SK-N-MC (cell line): Measurements from ENCODE around the gene GPR32.
"Not testable (repeated sequence)": the region's sequence is repeated elsewhere in the genome, so short reads cannot be mapped to it uniquely, and the experiment has no call there.

ENCODE experiments used
- DNase-seq: peaks from one replicate; pipeline ENCODE4 v3.0.0-alpha.2; 2011; ENCODE audit warnings: low read depth, low spot score
- H3K27ac ChIP-seq: fragments of 200-600 bp; sonication (generic); 2 replicates; pipeline ENCODE4 v1.5.1; 2016; ENCODE audit warnings: mixed run types
- H3K36me3 ChIP-seq: fragments of 200-600 bp; sonication (generic); 2 replicates; pipeline ENCODE4 v1.6.1; 2017; ENCODE audit warnings: antibody characterized with exemption, low read length, mixed read lengths; ENCODE audit not compliant: insufficient read depth
- H3K4me3 ChIP-seq: fragments of 200-600 bp; sonication (generic); 2 replicates; pipeline ENCODE4 v1.5.1; 2016
- H3K9ac ChIP-seq: fragments of 200-600 bp; sonication (generic); 2 replicates; pipeline ENCODE4 v1.8.0; 2017; ENCODE audit warnings: mixed run types, mixed read lengths; ENCODE audit not compliant: insufficient read length
- H3K9me3 ChIP-seq: fragments of 200-600 bp; sonication (generic); 2 replicates; pipeline ENCODE4 v1.6.1; 2017; ENCODE audit warnings: low read depth, mild to moderate bottlenecking, antibody characterized with exemption, low read length, moderate library complexity, mixed read lengths
- EZH2 ChIP-seq: fragments of 200-600 bp; sonication (generic); IDR thresholded peaks from one replicate; pipeline ENCODE4 v1.6.1; 2017; ENCODE audit warnings: antibody characterized with exemption
- FOXP2 ChIP-seq: optimal IDR thresholded peaks from 2 replicates; pipeline ENCODE3; 2011; ENCODE audit warnings: mild to moderate bottlenecking, moderate library complexity; ENCODE audit not compliant: insufficient read depth; ENCODE audit errors: extremely low read length, control extremely low read depth
- POLR2AphosphoS5 ChIP-seq: IDR thresholded peaks from 2 replicates; pipeline ENCODE4 v1.6.1; 2012; ENCODE audit warnings: mild to moderate bottlenecking, low read depth, low read length, borderline replicate concordance

Gene GPR32

DNA sequence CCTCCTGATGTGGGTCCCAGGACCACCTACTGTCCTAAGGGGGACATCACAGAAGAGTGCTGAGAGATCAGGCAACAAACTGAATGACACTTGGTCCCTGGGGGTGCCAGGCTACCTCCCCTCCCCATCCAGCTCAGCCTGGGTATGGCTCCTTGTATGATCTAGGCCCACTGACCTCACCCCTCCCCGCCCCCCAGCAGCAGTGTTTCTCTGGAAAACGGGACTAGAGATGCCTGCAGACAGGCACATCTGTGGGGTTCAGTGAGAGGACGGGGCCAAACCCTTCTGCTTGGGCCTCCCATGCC, 29.2 kb downstream of the GPR32 start:
- peaks cover 65% of the 10 kb centered on the region for H3K36me3 ChIP-seq
- DNase-seq, result no peak

GRCh38 chr19:50801107-50801506, 30.8 kb downstream of the GPR32 start:
- DNase-seq, result no peak
- Histone ChIP-seq H3K36me3 (peaks cover 65% of the 10 kb centered on the region), H3K4me3 (peak overlapping the region; percentile 47; the same call in 1 of the 2 replicates), H3K9me3 (no peaks in the 10 kb centered on the region), H3K9ac (peak overlapping the region; percentile 32), H3K27ac (peak overlapping the region; percentile 53)
- TF ChIP-seq POLR2AphosphoS5, result no peak; the same call in 1 of the 2 replicates
- TF ChIP-seq FOXP2, result no peak
- no peak for TF ChIP-seq EZH2

More for the DNA sequence above, 29.2 kb downstream of the GPR32 start:
- Histone ChIP-seq H3K9ac (no peak overlapping the region), H3K27ac (0 out of 2 replicates have a peak overlapping the region, but pooled peaks have one; percentile 35), H3K4me3 (no peak overlapping the region), H3K9me3 (no peaks in the 10 kb centered on the region)
- TF ChIP-seq POLR2AphosphoS5 (no peak), FOXP2 (no peak), EZH2 (no peak)

DNA sequence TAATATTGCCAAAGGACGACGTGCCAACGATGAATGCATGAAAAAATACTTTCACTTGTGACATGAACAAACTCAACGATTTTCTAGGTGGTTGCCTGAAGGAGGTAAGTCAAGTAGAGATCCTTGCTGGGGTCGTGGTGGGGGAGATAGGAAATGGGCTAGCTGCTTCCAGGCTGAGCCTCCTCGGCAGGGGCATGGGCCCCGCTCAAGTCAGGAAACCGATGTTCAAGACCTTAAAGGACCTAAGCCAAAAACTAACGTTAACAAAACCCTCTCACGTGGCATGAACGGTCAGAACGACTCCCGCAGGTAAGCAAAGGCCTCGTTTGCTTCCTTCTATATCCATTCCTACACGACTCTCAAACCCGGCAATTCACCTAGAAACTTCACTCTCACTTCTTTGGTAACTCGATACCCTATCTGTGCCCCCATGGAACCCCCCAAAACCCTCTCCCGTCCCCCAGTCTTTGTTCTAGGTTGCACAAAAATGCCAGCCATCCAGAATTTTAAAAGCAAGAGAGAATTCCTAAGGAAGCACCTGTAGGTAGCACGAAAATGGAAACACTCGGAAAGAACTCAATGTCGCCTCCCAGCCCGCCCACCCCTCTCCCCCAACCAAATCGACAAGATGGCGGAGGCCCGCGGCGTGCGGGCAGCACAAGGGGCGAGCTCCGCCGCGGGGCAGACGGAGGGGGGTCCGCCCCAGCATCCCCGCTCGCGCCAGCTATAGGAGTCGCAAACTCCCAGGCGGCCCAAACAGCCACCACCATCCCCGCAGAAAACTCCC, 33.6 kb downstream of the GPR32 start:
- no peak for DNase-seq
- Histone ChIP-seq H3K27ac (peak overlapping the region; percentile 100), H3K9me3 (no peaks in the 10 kb centered on the region), H3K9ac (peak overlapping the region; percentile 100), H3K4me3 (peak overlapping the region; percentile 94), H3K36me3 (peaks cover 48% of the 10 kb centered on the region)
- TF ChIP-seq FOXP2 (no peak), POLR2AphosphoS5 (no peak; the same call in 1 of the 2 replicates), EZH2 (no peak)

DNA sequence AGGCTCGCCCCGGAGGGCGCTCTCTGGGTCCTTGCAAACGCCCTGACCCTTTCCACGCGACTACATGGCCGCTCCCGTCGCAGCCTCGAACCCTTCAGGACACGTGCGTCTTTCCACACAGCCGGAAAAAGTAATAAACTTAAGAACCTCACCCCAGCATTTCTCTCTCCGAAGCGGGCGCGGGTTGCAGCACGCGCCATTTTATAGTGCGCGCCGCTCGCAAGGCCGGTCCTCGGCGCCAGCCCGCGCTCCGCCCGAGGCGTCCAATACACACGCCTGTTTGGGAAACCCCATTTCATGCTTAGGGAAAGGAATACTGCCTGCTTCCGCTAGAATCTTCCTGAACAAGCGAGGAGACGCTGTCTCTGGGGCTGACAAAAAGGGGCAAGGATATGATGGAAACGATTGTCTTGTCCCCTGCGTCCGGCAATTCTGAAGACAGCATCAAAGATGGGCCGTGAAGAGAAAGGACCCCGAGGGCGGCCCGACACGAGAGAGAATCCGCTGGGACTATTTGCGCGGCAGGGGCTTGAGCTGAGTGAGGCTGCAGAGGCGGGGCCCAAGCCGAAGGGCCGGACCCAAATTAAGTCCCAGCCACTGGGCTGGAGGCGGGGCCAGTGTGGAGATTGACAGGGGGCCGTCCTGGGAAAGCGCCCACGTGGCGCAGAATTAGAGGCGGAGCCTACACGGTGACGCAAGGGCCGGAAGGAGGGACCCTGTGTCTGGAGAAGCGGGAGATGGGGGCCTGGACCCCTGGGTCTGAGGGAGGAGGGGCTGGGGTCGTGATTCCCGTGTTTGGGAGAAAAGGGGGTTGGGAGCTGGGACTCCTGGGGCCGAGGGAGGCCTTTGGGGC, 34.4 kb downstream of the GPR32 start:
- H3K4me3 ChIP-seq, result peak overlapping the region; percentile 94
- peaks cover 40% of the 10 kb centered on the region for H3K36me3 ChIP-seq
- peak; percentile 95 for DNase-seq
- no peaks in the 10 kb centered on the region for H3K9me3 ChIP-seq
- peak overlapping the region; percentile 100 for H3K9ac ChIP-seq
- peak; percentile 99 for TF ChIP-seq POLR2AphosphoS5
- no peak for TF ChIP-seq EZH2
- peak; percentile 16 for TF ChIP-seq FOXP2
- H3K27ac ChIP-seq, result peak overlapping the region; percentile 100

GRCh38 chr19:50808856-50809255, 38.6 kb downstream of the GPR32 start:
- H3K9ac ChIP-seq, result no peak overlapping the region
- peaks cover under 1% of the 10 kb centered on the region; the same call in 1 of the 2 replicates for H3K36me3 ChIP-seq
- TF ChIP-seq POLR2AphosphoS5, result no peak
- TF ChIP-seq FOXP2, result no peak
- no peak for TF ChIP-seq EZH2
- H3K9me3 ChIP-seq, result no peaks in the 10 kb centered on the region
- no peak overlapping the region for H3K27ac ChIP-seq
- no peak for DNase-seq
- H3K4me3 ChIP-seq, result no peak overlapping the region

GRCh38 chr19:50811622-50812238, 41.5 kb downstream of the GPR32 start:
- H3K9ac ChIP-seq, H3K27ac ChIP-seq, DNase-seq, H3K9me3 ChIP-seq, H3K4me3 ChIP-seq, H3K36me3 ChIP-seq: not testable (repeated sequence)

- H3K36me3 ChIP-seq, result no peaks in the 10 kb centered on the region
- H3K27ac ChIP-seq, result no peak overlapping the region
- H3K9me3 ChIP-seq, result no peaks in the 10 kb centered on the region
- TF ChIP-seq POLR2AphosphoS5 (no peak), EZH2 (no peak), FOXP2 (no peak)
- H3K4me3 ChIP-seq, result no peak overlapping the region
- H3K9ac ChIP-seq, result no peak overlapping the region
- no peak for DNase-seq
These were observed 42.2 kb downstream of the GPR32 start for GRCh38 chr19:50812474-50812873.

- Histone ChIP-seq H3K9ac (no peak overlapping the region), H3K9me3 (no peaks in the 10 kb centered on the region), H3K27ac (no peak overlapping the region), H3K36me3 (no peaks in the 10 kb centered on the region), H3K4me3 (no peak overlapping the region)
- no peak for DNase-seq
- no peak for TF ChIP-seq FOXP2
- TF ChIP-seq EZH2, result no peak
- no peak for TF ChIP-seq POLR2AphosphoS5
These were observed 44.6 kb downstream of the GPR32 start for GRCh38 chr19:50814883-50815282.
